Caco-2 (cell line): ENCODE data around the gene XPR1. TPM values are rescaled to one million over a fixed set of nuclear protein-coding genes. Genes with fewer than 3 reads are reported as not detected.
A peak's percentile ranks its signal among the peaks of the same experiment; 100 is the strongest.
"Not testable (repeated sequence)": the region's sequence is repeated elsewhere in the genome, so short reads cannot be mapped to it uniquely, and the experiment has no call there.

Experiments
- BruUV-seq: library from RNA; stranded (reverse); fragments of 400-500 nt; replicated peaks from 2 replicates; lab custom pipeline; 2021; lab: Mats Ljungman, UMichigan
- CTCF ChIA-PET: fragments of 300-600 bp; sonication (Branson Sonifier 250); formaldehyde crosslinking; loops from one replicate; lab custom pipeline; 2022; ENCODE audit warnings: antibody characterized with exemption; lab: Charles Lee
- POLR2A ChIA-PET: fragments of 300-600 bp; sonication (Branson Sonifier 250); formaldehyde crosslinking; loops from one replicate; lab custom pipeline; 2022; ENCODE audit warnings: antibody characterized with exemption; lab: Charles Lee
- DNase-seq, 2 experiments: peaks; one replicate each; pipeline versions ENCODE4 v3.0.0 to v3.0.0-alpha.2; 2020 to 2022
- H3K27me3 ChIP-seq: replicated peaks from 2 replicates; pipeline ENCODE4 v1.6.0; 2011; ENCODE audit warnings: low read length; ENCODE audit not compliant: control insufficient read depth, insufficient read depth
- H3K36me3 ChIP-seq: 2 replicates; pipeline ENCODE4 v1.5.1; 2011; ENCODE audit warnings: low read length; ENCODE audit not compliant: control insufficient read depth, insufficient read depth
- H3K4me1 ChIP-seq: fragments of 250-450 bp; sonication (Bioruptor Pico); 2 replicates; pipeline ENCODE4 v1.5.1; 2020; ENCODE audit warnings: mild to moderate bottlenecking
- H3K4me3 ChIP-seq: 2 replicates; pipeline ENCODE4 v1.5.1; 2011; ENCODE audit warnings: low read depth, mild to moderate bottlenecking, control low read depth, low read length
- H3K9me3 ChIP-seq: fragments of 250-450 bp; sonication (Bioruptor Pico); 2 replicates; pipeline ENCODE4 v1.5.1; 2020; ENCODE audit warnings: mild to moderate bottlenecking, moderate library complexity
- H3K27ac Mint-ChIP-seq: one replicate; pipeline ENCODE4 v1.8.0; 2022; ENCODE audit warnings: mixed read lengths; ENCODE audit not compliant: unreplicated experiment
- H3K27me3 Mint-ChIP-seq: one replicate; pipeline ENCODE4 v1.8.0; 2022; ENCODE audit warnings: mixed read lengths; ENCODE audit not compliant: insufficient read depth, unreplicated experiment
- H3K36me3 Mint-ChIP-seq: one replicate; pipeline ENCODE4 v1.8.0; 2022; ENCODE audit warnings: mild to moderate bottlenecking, mixed read lengths; ENCODE audit not compliant: insufficient read depth, unreplicated experiment
- H3K4me1 Mint-ChIP-seq: one replicate; pipeline ENCODE4 v1.8.0; 2022; ENCODE audit warnings: low read depth, mixed read lengths; ENCODE audit not compliant: unreplicated experiment
- H3K4me3 Mint-ChIP-seq: one replicate; pipeline ENCODE4 v1.8.0; 2022; ENCODE audit warnings: mild to moderate bottlenecking, moderate library complexity, mixed read lengths; ENCODE audit not compliant: unreplicated experiment
- H3K9me3 Mint-ChIP-seq: one replicate; pipeline ENCODE4 v1.8.0; 2022; ENCODE audit warnings: mixed read lengths; ENCODE audit not compliant: unreplicated experiment
- CTCF ChIP-seq, 2 experiments: fragments of 200-600 bp in 1 of 2; IDR thresholded peaks; 1 replicate in 1 of 2; 2 replicates in 1 of 2; pipeline versions ENCODE4 v1.5.1 to v1.8.0; 2011 to 2022; ENCODE audit warnings: antibody characterized with exemption in 1 of 2, control low read depth in 1 of 2, inconsistent platforms in 1 of 2, low read depth in 1 of 2, low read length in 1 of 2, mild to moderate bottlenecking in 1 of 2, moderate library complexity in 1 of 2; ENCODE audit not compliant: insufficient read depth in 1 of 2, severe bottlenecking in 1 of 2, unreplicated experiment in 1 of 2
- intact Hi-C: fragments of 100-400 bp; cut with micrococcal nuclease; formaldehyde crosslinking; loops from one replicate; pipeline ENCODE4 v1.10.0; 2022; ENCODE audit not compliant: unreplicated experiment
- total RNA-seq: library from RNA; stranded (reverse); gene quantifications from 2 replicates; pipeline ENCODE4 v1.2.3, GENCODE V29; 2022

The XPR1 gene
- total RNA-seq, 1 experiment from 2014 or later, result 34.4 TPM

- Mint-ChIP-seq H3K27me3 (no peaks in the 10 kb centered on the region), H3K36me3 (peaks cover 17% of the 10 kb centered on the region), H3K9me3 (no peaks in the 10 kb centered on the region), H3K4me1 (peaks cover 22% of the 10 kb centered on the region), H3K4me3 (peak overlapping the region; percentile 47), H3K27ac (no peak overlapping the region)
- intact Hi-C loops, result loop anchor here (2.0 kb wide), 1 partner anchor 218 kb away; no protein-coding TSS in a partner anchor
- Histone ChIP-seq H3K27me3 (no peaks in the 10 kb centered on the region), H3K36me3 (no peaks in the 10 kb centered on the region), H3K4me1 (peaks cover 14% of the 10 kb centered on the region), H3K4me3 (no peak overlapping the region), H3K9me3 (no peaks in the 10 kb centered on the region)
- CTCF ChIA-PET, result no interaction called here
- BruUV-seq, result no TSS peak
- no peak for TF ChIP-seq CTCF (IDR thresholded peaks at IDR 0.05; ENCODE audit: insufficient read depth in 1 of 2, low read depth in 1 of 2, low read length in 1 of 2, severe bottlenecking in 1 of 2, unreplicated experiment in 1 of 2)
- DNase-seq, result peak in 1 of 2 experiments; percentile 48
- POLR2A ChIA-PET, result no interaction called here
These were observed 222.6 kb downstream of the XPR1 start for GRCh38 chr1:180854456-180854855.

- H3K4me3 Mint-ChIP-seq, H3K9me3 ChIP-seq, CTCF ChIA-PET, H3K27me3 ChIP-seq, DNase-seq, H3K27me3 Mint-ChIP-seq, intact Hi-C loops, H3K4me3 ChIP-seq, BruUV-seq, H3K36me3 ChIP-seq, H3K27ac Mint-ChIP-seq, H3K9me3 Mint-ChIP-seq, POLR2A ChIA-PET: not testable (repeated sequence)
- Mint-ChIP-seq H3K36me3 (peaks cover 17% of the 10 kb centered on the region), H3K4me1 (peaks cover 30% of the 10 kb centered on the region)
- peaks cover 30% of the 10 kb centered on the region for H3K4me1 ChIP-seq
These were observed 226.3 kb downstream of the XPR1 start for GRCh38 chr1:180857947-180858725.

- ChIA-PET POLR2A (no interaction called here), CTCF (no interaction called here)
- Histone ChIP-seq H3K27me3 (no peaks in the 10 kb centered on the region), H3K4me1 (peaks cover 27% of the 10 kb centered on the region), H3K4me3 (no peak overlapping the region), H3K36me3 (no peaks in the 10 kb centered on the region), H3K9me3 (no peaks in the 10 kb centered on the region)
- DNase-seq, result no peak
- no peak for TF ChIP-seq CTCF (IDR thresholded peaks at IDR 0.05; ENCODE audit: insufficient read depth in 1 of 2, low read depth in 1 of 2, low read length in 1 of 2, severe bottlenecking in 1 of 2, unreplicated experiment in 1 of 2)
- Mint-ChIP-seq H3K4me3 (no peak overlapping the region), H3K36me3 (peaks cover 15% of the 10 kb centered on the region), H3K4me1 (peaks cover 29% of the 10 kb centered on the region), H3K27ac (no peak overlapping the region), H3K27me3 (no peaks in the 10 kb centered on the region), H3K9me3 (no peaks in the 10 kb centered on the region)
- no TSS peak for BruUV-seq
- intact Hi-C loops, result no loop called here
These were observed 227.5 kb downstream of the XPR1 start for GRCh38 chr1:180859306-180859705.
